Naive thymus-derived CD4-positive, alpha-beta T cell (primary cell): ENCODE data around the gene GMPPB. TPM values are rescaled to one million over a fixed set of nuclear protein-coding genes. Genes with fewer than 3 reads are reported as not detected.
A peak's percentile ranks its signal among the peaks of the same experiment; 100 is the strongest.
"Not testable (repeated sequence)": the region's sequence is repeated elsewhere in the genome, so short reads cannot be mapped to it uniquely, and the experiment has no call there.

ENCODE experiments used
- ATAC-seq: fragments of 150-1000 bp; cut with Tn5 transposase; 2 replicates; pipeline ENCODE4 v1.10.0; 2021; ENCODE audit warnings: mild to moderate bottlenecking, moderate library complexity
- CTCF ChIA-PET: fragments of 350-600 bp; sonication (Branson Sonifier 250); formaldehyde crosslinking; loops from one replicate; lab custom pipeline; 2021; ENCODE audit warnings: antibody characterized with exemption; lab: Charles Lee
- POLR2A ChIA-PET: fragments of 350-600 bp; sonication (Branson Sonifier 250); formaldehyde crosslinking; loops from one replicate; lab custom pipeline; 2021; ENCODE audit warnings: antibody characterized with exemption, inconsistent platforms; lab: Charles Lee
- DNase-seq, 9 donors: peaks; one replicate each; pipeline versions ENCODE4 v3.0.0 to v3.0.0-alpha.2; 2020 to 2022; ENCODE audit warnings: mixed read lengths in 1 of 9
- H3K27ac ChIP-seq: one replicate; pipeline ENCODE4 v1.7.0; 2013; ENCODE audit warnings: mild to moderate bottlenecking, low read depth, low read length, moderate library complexity
- H3K27me3 ChIP-seq, 2 donors: one replicate each; pipeline ENCODE4 v1.7.0; 2013; ENCODE audit warnings: low read length in 2 of 2, mild to moderate bottlenecking in 2 of 2, moderate library complexity in 2 of 2; ENCODE audit not compliant: control insufficient read depth in 2 of 2, insufficient read depth in 2 of 2
- H3K36me3 ChIP-seq, 3 experiments: 1 replicate in 2 of 3; 2 replicates in 1 of 3; pipeline ENCODE4 v1.7.0; 2013; ENCODE audit warnings: low read length in 3 of 3, mild to moderate bottlenecking in 3 of 3, moderate library complexity in 1 of 3; ENCODE audit not compliant: insufficient read depth in 3 of 3, control insufficient read depth in 2 of 3
- H3K4me1 ChIP-seq, 2 donors: one replicate each; pipeline ENCODE4 v1.7.0; 2013; ENCODE audit warnings: low read length in 2 of 2, mild to moderate bottlenecking in 2 of 2, moderate library complexity in 1 of 2; ENCODE audit not compliant: control insufficient read depth in 2 of 2, insufficient read depth in 2 of 2
- H3K4me3 ChIP-seq: 2 replicates; pipeline ENCODE4 v1.7.0; 2013; ENCODE audit warnings: mild to moderate bottlenecking, low read length
- H3K9me3 ChIP-seq, 3 experiments: 1 replicate in 2 of 3; 2 replicates in 1 of 3; pipeline ENCODE4 v1.7.0; 2013; ENCODE audit warnings: low read length in 3 of 3; ENCODE audit not compliant: control insufficient read depth in 2 of 3
- H3K27ac Mint-ChIP-seq, 9 donors: one replicate each; pipeline ENCODE4 v1.8.0; 2020 to 2022; ENCODE audit warnings: mixed read lengths in 9 of 9, mild to moderate bottlenecking in 8 of 9, moderate library complexity in 5 of 9, inconsistent platforms in 2 of 9
- H3K27me3 Mint-ChIP-seq, 5 donors: one replicate each; pipeline ENCODE4 v1.8.0; 2021 to 2022; ENCODE audit warnings: mixed read lengths in 5 of 5, mild to moderate bottlenecking in 1 of 5
- H3K36me3 Mint-ChIP-seq, 5 donors: one replicate each; pipeline ENCODE4 v1.8.0; 2020 to 2022; ENCODE audit warnings: mixed read lengths in 5 of 5, mild to moderate bottlenecking in 3 of 5, inconsistent platforms in 1 of 5
- H3K4me1 Mint-ChIP-seq, 7 donors: one replicate each; pipeline ENCODE4 v1.8.0; 2020 to 2022; ENCODE audit warnings: mixed read lengths in 7 of 7, mild to moderate bottlenecking in 3 of 7, inconsistent platforms in 1 of 7
- H3K4me3 Mint-ChIP-seq, 10 donors: one replicate each; pipeline ENCODE4 v1.8.0; 2020 to 2022; ENCODE audit warnings: mild to moderate bottlenecking in 10 of 10, mixed read lengths in 10 of 10, moderate library complexity in 6 of 10, inconsistent platforms in 2 of 10
- H3K9me3 Mint-ChIP-seq, 11 donors: one replicate each; pipeline ENCODE4 v1.8.0; 2020 to 2022; ENCODE audit warnings: mixed read lengths in 11 of 11, mild to moderate bottlenecking in 4 of 11, inconsistent platforms in 1 of 11, moderate library complexity in 1 of 11
- intact Hi-C, 2 donors: fragments of 100-400 bp; cut with micrococcal nuclease; formaldehyde crosslinking; loops; one replicate each; pipeline ENCODE4 v1.15.1; 2023
- polyA plus RNA-seq, 2 donors: library from polyadenylated mRNA; unstranded; fragments of 300-500 nt; fragmentation: Illumina TruSeq; gene quantifications; one replicate each; pipeline ENCODE4 v1.2.3, GENCODE V29; 2021
- total RNA-seq, 6 experiments: library from RNA in 5 of 6; stranded (reverse) in 5 of 6; gene quantifications; 1 replicate in 5 of 6; 2 replicates in 1 of 6; pipeline ENCODE4 v1.2.3 and lab custom pipeline; 2021 to 2026

GMPPB gene
- total and polyA plus RNA-seq, 7 experiments from 2014 or later: 14.9 to 60.4 (median 39.3) TPM

GRCh38 chr3:49690856-49691255, 32.9 kb downstream of the GMPPB start:
- H3K4me3 ChIP-seq, H3K36me3 ChIP-seq, H3K36me3 Mint-ChIP-seq, H3K9me3 ChIP-seq, CTCF ChIA-PET, intact Hi-C loops, H3K27me3 Mint-ChIP-seq, H3K27ac ChIP-seq, H3K9me3 Mint-ChIP-seq, DNase-seq, ATAC-seq, H3K27me3 ChIP-seq: not testable (repeated sequence)
- Mint-ChIP-seq H3K27ac (peak overlapping the region in 4 of 9 donors; percentile 10 to 92 (median 32)), H3K4me3 (peak overlapping the region; percentile 84 to 99 (median 96)), H3K4me1 (peaks cover 20 to 52% (median 43%) of the 10 kb centered on the region in 7 donors)
- POLR2A ChIA-PET: interaction anchor here (0.7 kb wide), 1 partner anchor 14 kb away, joined by 4 read pairs; no protein-coding TSS in a partner anchor
- peaks cover 6 to 13% of the 10 kb centered on the region in 2 donors for H3K4me1 ChIP-seq

- H3K4me1 Mint-ChIP-seq: peaks cover 20 to 56% (median 43%) of the 10 kb centered on the region in 7 donors
- H3K36me3 ChIP-seq, H3K36me3 Mint-ChIP-seq, H3K27me3 ChIP-seq, DNase-seq, ATAC-seq, CTCF ChIA-PET, H3K9me3 Mint-ChIP-seq, H3K27me3 Mint-ChIP-seq, H3K9me3 ChIP-seq: not testable (repeated sequence)
- H3K27ac Mint-ChIP-seq: peak overlapping the region; percentile 87 to 99 (median 95)
- Histone ChIP-seq H3K27ac (peak overlapping the region; percentile 82), H3K4me3 (peak overlapping the region; percentile 97), H3K4me1 (peaks cover 6 to 13% of the 10 kb centered on the region in 2 donors)
- POLR2A ChIA-PET: interaction anchor here (0.6 to 1.3 kb wide), 3 partner anchors 13 to 33 kb away, joined by 3 to 5 read pairs (median 4); no protein-coding TSS in a partner anchor
- intact Hi-C loops: loop anchor here (1.0 to 5.0 kb wide), 5 partner anchors 16 to 239 kb away; partner anchors contain the start of genes APEH (in 2 of the 2), AMIGO3 (in 1 of the 2), GMPPB (in 1 of the 2) and MON1A (in 1 of the 2)
- H3K4me3 Mint-ChIP-seq: peak overlapping the region; percentile 84 to 99 (median 96)
Measured at GRCh38 chr3:49689908-49690624, 33.7 kb downstream of the GMPPB start.

- DNase-seq: peak; percentile 89 to 96 (median 93)
- POLR2A ChIA-PET: interaction anchor here (0.6 to 1.3 kb wide), 4 partner anchors 11 to 677 kb away, joined by 3 to 5 read pairs (median 4); no protein-coding TSS in a partner anchor
- intact Hi-C loops: loop anchor here (1.0 to 5.0 kb wide), 5 partner anchors 15 to 240 kb away; partner anchors contain the start of genes APEH (in 2 of the 2), AMIGO3 (in 1 of the 2), GMPPB (in 1 of the 2) and MON1A (in 1 of the 2)
Measured at GRCh38 chr3:49689046-49689907, 34.5 kb downstream of the GMPPB start, which contains the start of the genes MST1 and RNF123. Gene MST1 (minus strand): TSS chr3:49689474. CDS start chr3:49688691, 783 bp downstream. Gene RNF123 (plus strand): TSS chr3:49689557. CDS start chr3:49691166, 1,609 bp downstream.

GRCh38 chr3:49688338-49689045, 35.3 kb downstream of the GMPPB start:
- H3K27me3 Mint-ChIP-seq, H3K9me3 Mint-ChIP-seq, H3K27me3 ChIP-seq, ATAC-seq, H3K36me3 Mint-ChIP-seq, DNase-seq, CTCF ChIA-PET, H3K9me3 ChIP-seq: not testable (repeated sequence)
- POLR2A ChIA-PET: interaction anchor here (1.1 to 1.3 kb wide), 2 partner anchors 11 to 15 kb away, joined by 4 to 5 read pairs; no protein-coding TSS in a partner anchor
- intact Hi-C loops: loop anchor here (1.0 to 5.0 kb wide), 5 partner anchors 14 to 241 kb away; partner anchors contain the start of genes APEH (in 2 of the 2), AMIGO3 (in 1 of the 2), GMPPB (in 1 of the 2) and MON1A (in 1 of the 2)
- Histone ChIP-seq H3K4me1 (peaks cover 6 to 13% of the 10 kb centered on the region in 2 donors), H3K27ac (peak overlapping the region; percentile 82), H3K36me3 (peaks cover 0 to 12% (median 0%) of the 10 kb centered on the region in 3 experiments), H3K4me3 (peak overlapping the region; percentile 97)
- H3K4me1 Mint-ChIP-seq: peaks cover 13 to 47% (median 34%) of the 10 kb centered on the region in 7 donors
- peak overlapping the region; percentile 84 to 99 (median 96) for H3K4me3 Mint-ChIP-seq
- H3K27ac Mint-ChIP-seq: peak overlapping the region; percentile 87 to 99 (median 95)

More at GRCh38 chr3:49689046-49689907, 34.5 kb downstream of the GMPPB start, which contains the start of the genes MST1 and RNF123:
- H3K27me3 ChIP-seq: no peaks in the 10 kb centered on the region
- ATAC-seq: peak; percentile 91
- H3K9me3 Mint-ChIP-seq: peaks cover 0 to 5% (median 0%) of the 10 kb centered on the region in 11 donors
- peaks cover 6 to 13% of the 10 kb centered on the region in 2 donors for H3K4me1 ChIP-seq
- H3K27ac ChIP-seq: peak within 1 kb of the TSS; percentile 82
- H3K4me3 ChIP-seq: peak within 1 kb of the TSS; percentile 97
- H3K36me3 ChIP-seq: peaks cover 0 to 6% (median 0%) of the 10 kb centered on the region in 3 experiments
- H3K36me3 Mint-ChIP-seq: no peaks in the 10 kb centered on the region
- H3K9me3 ChIP-seq: no peaks in the 10 kb centered on the region
- peaks cover 20 to 54% (median 41%) of the 10 kb centered on the region in 7 donors for H3K4me1 Mint-ChIP-seq
- CTCF ChIA-PET: no interaction called here
- H3K27me3 Mint-ChIP-seq: peaks cover 0 to 5% (median 0%) of the 10 kb centered on the region in 5 donors
- H3K4me3 Mint-ChIP-seq: peak within 1 kb of the TSS; percentile 84 to 99 (median 96)
- peak within 1 kb of the TSS; percentile 87 to 99 (median 95) for H3K27ac Mint-ChIP-seq

GRCh38 chr3:49687424-49687795, 36.3 kb downstream of the GMPPB start:
- intact Hi-C loops: loop anchor here in 1 of 2 donors (5.0 kb wide), 1 partner anchor 35 kb away; the partner anchor contains the start of gene GMPPB
- DNase-seq, H3K27me3 Mint-ChIP-seq, POLR2A ChIA-PET, H3K9me3 Mint-ChIP-seq, H3K27ac ChIP-seq, ATAC-seq, H3K27me3 ChIP-seq, CTCF ChIA-PET, H3K4me3 ChIP-seq, H3K9me3 ChIP-seq, H3K36me3 Mint-ChIP-seq: not testable (repeated sequence)
- peak overlapping the region in 8 of 10 donors; percentile 36 to 99 (median 76) for H3K4me3 Mint-ChIP-seq
- peak overlapping the region in 2 of 9 donors; percentile 31 to 46 for H3K27ac Mint-ChIP-seq
- Histone ChIP-seq H3K4me1 (peaks cover 6 to 13% of the 10 kb centered on the region in 2 donors), H3K36me3 (peaks cover 0 to 23% (median 0%) of the 10 kb centered on the region in 3 experiments)
- peaks cover 12 to 43% (median 31%) of the 10 kb centered on the region in 7 donors for H3K4me1 Mint-ChIP-seq
